Suppressor macrophage treated with lipopolysaccharide for 1 hour (primary cell): Measurements from ENCODE around the gene COTL1.
"Not testable (repeated sequence)": the region's sequence is repeated elsewhere in the genome, so short reads cannot be mapped to it uniquely, and the experiment has no call there.

Experiments
- DNase-seq, 3 donors: peaks; one replicate each; pipeline ENCODE4 v3.0.0-alpha.2; 2020 to 2022

The COTL1 gene

GRCh38 chr16:84526794-84527531, 90.9 kb downstream of the COTL1 start:
- peak in 2 of 3 donors; percentile 24 to 28 for DNase-seq

GRCh38 chr16:84524941-84525581, 92.8 kb downstream of the COTL1 start:
- DNase-seq = not testable (repeated sequence)

GRCh38 chr16:84524346-84524920, 93.4 kb downstream of the COTL1 start:
- DNase-seq = no peak

GRCh38 chr16:84521497-84521770, 96.4 kb downstream of the COTL1 start:
- DNase-seq = no peak

GRCh38 chr16:84520725-84521496, 97.0 kb downstream of the COTL1 start:
- no peak for DNase-seq

GRCh38 chr16:84519855-84520254, 98.0 kb downstream of the COTL1 start:
- no peak for DNase-seq

- DNase-seq = no peak
Measured at GRCh38 chr16:84518804-84519341, 99.0 kb downstream of the COTL1 start.

GRCh38 chr16:84518220-84518619, 99.7 kb downstream of the COTL1 start:
- DNase-seq = peak in 1 of 3 donors; percentile 43

- no peak for DNase-seq
Measured at GRCh38 chr16:84517366-84517765, 100.5 kb downstream of the COTL1 start.
